HG03521 (cell line): ENCODE results near the gene RHBDL2.
A peak's percentile ranks its signal among the peaks of the same experiment; 100 is the strongest.
"Not testable (repeated sequence)": the region's sequence is repeated elsewhere in the genome, so short reads cannot be mapped to it uniquely, and the experiment has no call there.

Experiments
- ATAC-seq: cut with Tn5 transposase; IDR thresholded peaks from one replicate; pipeline ENCODE4 v1.9.1; 2021; ENCODE audit warnings: mild to moderate bottlenecking, moderate library complexity; ENCODE audit not compliant: unreplicated experiment

Gene RHBDL2

GRCh38 chr1:38941527-38942019 lies at the start of gene RHBDL2:
Gene RHBDL2, minus strand, starts transcription at chr1:38941830. Its CDS starts 22,618 bp downstream, at chr1:38919212.
- ATAC-seq, result no peak

- ATAC-seq, result peak; percentile 96
These were observed 49.4 kb upstream of the RHBDL2 start, which contains the start of gene AKIRIN1 for GRCh38 chr1:38990738-38991637. Gene AKIRIN1, plus strand, starts transcription at chr1:38991276. Its CDS starts 105 bp downstream, at chr1:38991381.

DNA sequence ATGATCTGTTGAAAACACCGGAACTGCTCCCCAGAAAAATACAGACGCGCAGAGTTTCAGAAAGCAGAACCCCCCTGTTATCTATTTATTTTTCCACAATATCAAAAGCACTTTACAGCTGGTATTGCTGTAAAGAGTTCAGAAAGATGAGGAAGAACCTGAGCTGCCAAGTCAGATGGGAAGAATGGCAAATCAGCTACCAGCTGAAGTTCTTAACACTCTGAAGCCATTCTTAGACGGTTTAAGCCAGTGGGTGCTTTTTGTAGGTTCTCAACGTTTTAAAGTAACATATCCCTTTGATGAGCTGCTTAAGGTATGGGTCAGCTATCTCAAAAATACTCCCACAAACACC lies 48.7 kb upstream of the RHBDL2 start:
- no peak for ATAC-seq

- no peak for ATAC-seq
These were observed 48.3 kb upstream of the RHBDL2 start for GRCh38 chr1:38989979-38990378.

DNA sequence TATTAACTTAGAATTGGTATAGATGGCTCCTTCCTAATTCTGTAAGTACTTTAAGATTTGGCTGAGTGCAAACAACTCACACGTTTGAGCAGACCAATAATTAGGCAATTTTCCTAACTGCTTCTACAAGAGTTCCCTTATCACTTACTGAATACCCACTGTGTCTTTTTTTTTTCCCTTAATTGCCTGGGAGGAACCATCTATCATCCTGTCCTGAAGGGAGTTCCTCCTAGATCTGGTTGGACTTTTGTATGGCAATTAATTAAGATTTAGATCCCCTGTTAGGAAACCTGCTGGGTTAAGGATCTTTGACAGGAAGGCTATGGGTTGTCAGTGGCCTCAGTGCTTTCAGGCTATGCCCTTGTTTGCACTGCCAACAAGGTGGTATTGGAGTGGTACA lies 37.8 kb upstream of the RHBDL2 start:
- ATAC-seq, result not testable (repeated sequence)

DNA sequence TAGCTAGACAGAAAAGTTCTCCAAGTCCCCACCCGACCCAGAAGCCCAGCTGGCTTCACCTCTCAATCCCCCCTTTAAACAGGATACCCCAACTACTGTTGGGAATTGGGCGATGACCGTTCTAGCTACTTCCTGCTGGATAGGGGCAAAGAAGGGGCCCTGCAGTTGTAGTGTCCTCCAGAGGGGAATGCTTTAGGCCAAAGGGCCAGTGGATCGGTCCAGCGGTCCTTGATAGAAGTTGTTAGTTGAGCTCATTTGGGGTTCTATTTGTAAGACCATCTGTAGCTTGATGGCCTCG lies 36.6 kb upstream of the RHBDL2 start:
- ATAC-seq, result not testable (repeated sequence)

GRCh38 chr1:38977399-38978244 lies 36.0 kb upstream of the RHBDL2 start:
- ATAC-seq, result not testable (repeated sequence)

DNA sequence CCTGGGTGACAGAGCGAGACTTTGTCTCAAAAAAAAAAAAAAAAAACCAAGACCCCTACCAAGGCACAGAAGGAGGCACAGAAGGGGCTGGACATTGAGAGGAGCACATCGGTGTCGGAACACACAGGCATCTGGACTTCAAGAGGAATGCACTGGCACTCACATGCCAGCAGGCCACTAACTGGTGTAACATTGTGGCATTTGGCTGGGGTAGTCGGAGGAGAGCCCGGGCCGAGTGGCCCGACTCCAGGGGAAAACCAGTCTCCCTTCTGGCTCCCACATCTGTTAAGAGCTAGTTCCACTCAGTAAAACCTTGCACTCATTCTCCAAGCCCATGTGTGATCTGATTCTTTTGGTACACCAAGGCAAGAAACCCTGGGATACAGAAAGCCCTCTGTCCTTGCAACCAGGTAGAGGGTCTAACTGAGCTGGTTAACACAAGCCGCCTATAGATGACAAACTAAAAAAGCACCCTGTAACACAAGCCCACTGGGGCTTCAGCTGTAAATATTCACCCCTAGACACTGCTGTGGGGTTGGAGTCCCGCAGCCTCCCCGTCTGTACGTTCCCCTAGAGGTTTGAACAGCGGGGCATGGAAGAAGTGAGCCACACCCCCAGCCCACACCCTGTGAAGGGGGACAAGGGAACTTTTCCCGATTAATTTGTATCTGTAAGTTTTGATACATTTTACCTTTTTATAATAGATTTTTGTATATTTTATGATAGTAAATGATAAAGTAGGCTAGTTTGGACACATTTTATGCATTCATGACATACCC lies 32.2 kb upstream of the RHBDL2 start:
- ATAC-seq, result no peak

GRCh38 chr1:38973145-38973544 lies 31.5 kb upstream of the RHBDL2 start:
- not testable (repeated sequence) for ATAC-seq

- no peak for ATAC-seq
These were observed 22.5 kb upstream of the RHBDL2 start for GRCh38 chr1:38964140-38964548.

DNA sequence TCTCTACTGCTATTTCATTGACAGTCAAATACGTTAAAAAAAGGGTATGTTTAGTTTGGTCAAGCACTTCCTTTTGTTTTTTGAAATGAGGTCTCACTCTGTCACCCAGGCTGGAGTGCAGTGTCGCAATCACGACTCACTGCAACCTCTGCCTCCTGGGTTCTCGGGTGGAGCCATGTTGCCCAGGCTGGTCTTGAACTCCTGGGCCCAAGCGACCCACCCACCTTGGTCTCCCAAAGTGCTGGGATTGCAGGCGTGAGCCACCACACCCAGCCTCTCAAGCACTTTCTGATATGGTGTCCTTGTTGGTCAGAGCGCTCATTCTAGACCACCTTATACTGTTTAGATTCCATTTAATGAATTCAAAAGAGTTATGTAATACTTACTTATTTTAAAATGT lies 20.9 kb upstream of the RHBDL2 start:
- no peak for ATAC-seq

GRCh38 chr1:38962113-38962512 lies 20.5 kb upstream of the RHBDL2 start:
- ATAC-seq, result no peak

- ATAC-seq, result no peak
These were observed 17.3 kb upstream of the RHBDL2 start for GRCh38 chr1:38958967-38959366.

DNA sequence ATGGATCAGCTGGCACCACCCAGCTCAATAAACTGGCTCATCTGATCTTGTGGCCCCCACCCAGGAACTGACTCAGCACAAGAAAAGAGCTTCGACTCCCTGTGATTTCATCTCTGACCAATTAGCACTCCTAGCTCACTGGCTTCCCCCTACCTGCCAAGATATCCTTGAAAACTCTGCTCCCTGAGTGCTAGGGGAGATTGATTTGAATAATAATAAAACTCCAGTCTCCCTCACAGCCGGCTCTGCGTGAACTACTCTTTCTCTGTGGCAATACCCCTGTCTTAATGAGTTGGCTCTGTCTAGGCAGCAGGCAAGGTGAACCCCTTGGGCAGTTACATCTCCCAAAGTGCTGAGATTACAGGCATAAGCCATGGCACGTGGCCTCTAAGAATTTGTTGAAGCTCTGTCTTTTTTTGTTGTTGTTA lies 11.8 kb upstream of the RHBDL2 start:
- no peak for ATAC-seq

- no peak for ATAC-seq
These were observed 8.9 kb upstream of the RHBDL2 start for GRCh38 chr1:38950553-38950952.

DNA sequence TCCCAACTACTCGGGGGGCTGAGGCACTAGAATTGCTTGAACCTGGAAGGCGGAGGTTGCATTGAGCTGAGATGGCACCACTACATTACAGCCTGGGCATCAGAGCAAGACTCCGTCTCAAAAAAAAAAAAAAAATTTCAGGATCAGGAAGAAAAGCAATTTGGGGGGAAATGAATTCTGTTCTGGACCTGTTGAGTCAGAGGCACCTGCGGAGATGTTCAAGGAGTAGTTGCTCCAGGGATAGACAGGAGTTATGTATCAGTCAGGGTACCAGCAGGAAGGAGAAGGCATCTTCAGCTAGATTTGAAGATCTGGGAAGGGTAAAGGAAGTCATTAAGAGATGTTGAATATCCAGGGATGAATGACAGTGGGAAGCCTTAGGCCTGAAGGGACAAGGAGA lies 2.9 kb upstream of the RHBDL2 start:
- ATAC-seq, result no peak

- ATAC-seq, result no peak
These were observed 1.2 kb upstream of the RHBDL2 start for GRCh38 chr1:38942664-38943428.

DNA sequence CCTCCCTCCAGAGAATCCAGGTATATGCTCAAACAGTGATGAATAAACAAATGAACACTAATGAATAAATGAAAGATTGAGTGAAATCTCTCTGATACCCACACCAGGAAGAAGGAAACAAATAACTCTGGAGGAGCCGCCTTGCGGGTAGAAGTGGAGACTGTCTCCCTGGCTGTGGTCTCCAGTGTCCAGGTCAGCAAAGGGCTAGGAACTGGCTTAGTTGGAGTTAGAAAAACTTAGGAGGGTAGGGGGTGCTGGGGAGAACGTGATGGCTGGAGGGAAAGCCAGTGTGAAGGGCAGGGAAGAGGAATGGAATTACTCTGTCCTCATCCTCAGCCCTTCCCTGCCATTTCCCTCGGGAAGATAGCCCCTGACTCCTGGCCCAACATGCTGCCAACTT lies 537 bp downstream of the RHBDL2 start:
- ATAC-seq, result no peak

GRCh38 chr1:38940339-38941047 lies 1.1 kb downstream of the RHBDL2 start:
- ATAC-seq, result no peak
